Amygdala (tissue), 56 donors: ENCODE measurements around the gene PPP2R5C.

ENCODE experiments used
- DNase-seq, 56 donors: peaks; one replicate each; lab custom pipeline; 2025; lab: John Stamatoyannopoulos, UW

Gene PPP2R5C

DNA sequence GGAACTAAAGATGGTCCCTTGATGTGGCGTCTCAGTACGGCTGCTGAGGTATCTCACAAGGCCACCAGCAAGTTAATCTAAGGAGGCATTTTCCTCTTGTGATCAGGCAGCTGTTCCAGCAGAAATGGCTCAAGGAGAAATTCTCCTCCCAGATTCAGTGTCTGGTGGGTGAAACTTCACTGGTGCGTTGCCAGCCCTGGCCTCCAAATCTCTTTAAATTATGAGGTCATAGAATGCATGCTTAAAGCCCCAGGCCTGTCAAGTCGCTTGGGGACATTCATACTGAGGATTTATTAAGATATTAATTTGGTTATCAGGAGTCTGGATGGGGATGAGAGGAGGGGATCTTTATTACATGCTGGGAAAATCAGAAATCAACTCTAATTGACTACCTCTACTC lies 72.9 kb downstream of the PPP2R5C start:
- DNase-seq: no peak

DNA sequence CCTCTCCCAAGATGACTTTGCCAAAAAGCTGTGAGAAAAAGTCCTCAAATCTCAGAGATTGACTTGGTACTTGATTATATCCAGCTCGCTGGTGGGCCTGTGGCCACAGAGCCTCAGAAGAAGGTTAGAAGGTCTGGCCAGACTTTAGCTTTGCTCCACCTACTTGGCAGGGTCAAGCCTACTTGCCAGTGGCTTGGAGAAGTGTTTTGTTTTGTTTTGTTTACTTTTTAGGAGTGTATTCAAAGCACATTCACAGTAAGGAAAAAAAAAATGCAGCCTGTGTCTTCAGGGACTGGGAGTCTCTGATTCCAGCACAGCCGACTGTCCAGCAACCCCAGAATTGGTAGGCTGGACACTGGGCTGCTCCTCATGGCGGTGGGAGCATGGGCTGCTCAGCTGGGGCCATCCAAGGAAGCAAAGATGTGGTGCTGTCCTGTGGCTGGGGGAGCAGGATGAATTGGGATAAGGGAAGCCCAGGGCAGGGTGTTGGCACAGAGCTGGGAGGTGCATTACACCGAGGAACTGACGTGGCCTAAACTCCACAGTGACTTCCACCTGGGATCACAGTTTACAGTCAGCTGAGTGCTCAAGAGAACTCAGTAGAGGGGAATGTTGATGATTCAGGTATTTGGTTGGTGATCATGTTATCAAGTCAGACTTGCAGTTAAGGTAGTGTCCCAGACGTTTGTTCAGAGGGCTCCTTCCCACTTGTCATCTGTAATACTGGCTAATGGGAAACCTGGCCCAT lies 73.5 kb downstream of the PPP2R5C start:
- DNase-seq: peak in 5 of 56 donors; percentile 14 to 55 (median 33)

DNA sequence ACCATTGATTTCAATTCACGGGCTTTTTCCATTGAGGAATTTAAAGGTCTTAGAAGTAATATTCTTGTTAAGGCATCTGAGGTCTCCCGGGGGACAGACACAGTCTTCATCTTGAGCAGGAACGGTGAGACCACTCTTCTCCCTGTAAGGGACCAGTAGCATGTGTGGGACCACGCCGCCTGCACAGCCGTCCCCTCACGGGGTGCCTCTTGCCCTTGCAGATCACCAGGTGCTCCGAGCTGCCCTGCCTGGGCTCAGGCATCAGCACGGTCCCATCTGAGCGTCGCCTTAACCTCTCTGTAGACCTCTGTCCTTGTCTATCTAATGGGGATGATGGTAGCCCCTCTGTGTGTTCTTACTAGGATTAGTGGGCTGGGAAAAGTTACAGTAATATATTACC lies 74.1 kb downstream of the PPP2R5C start:
- DNase-seq: no peak

DNA sequence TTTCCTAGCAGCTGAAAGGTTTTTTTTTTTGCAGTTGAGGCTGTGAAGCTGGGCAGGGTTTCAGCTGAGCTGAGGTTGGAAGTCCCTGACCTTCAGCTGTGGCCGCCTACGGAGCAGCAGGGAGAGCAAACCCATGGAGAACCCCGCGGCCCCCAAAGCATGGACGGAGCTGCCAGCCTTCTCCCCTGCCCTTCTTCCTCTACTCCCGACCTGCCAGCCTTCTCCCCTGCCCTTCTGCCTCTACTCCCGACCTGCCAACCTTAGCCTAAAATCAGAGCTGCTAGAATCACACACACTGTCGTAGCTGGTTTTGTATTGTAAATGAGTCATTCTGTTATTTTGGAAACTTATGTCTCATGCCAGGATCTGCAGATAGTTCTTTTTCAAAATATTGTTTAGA lies 74.6 kb downstream of the PPP2R5C start:
- no peak for DNase-seq

DNA sequence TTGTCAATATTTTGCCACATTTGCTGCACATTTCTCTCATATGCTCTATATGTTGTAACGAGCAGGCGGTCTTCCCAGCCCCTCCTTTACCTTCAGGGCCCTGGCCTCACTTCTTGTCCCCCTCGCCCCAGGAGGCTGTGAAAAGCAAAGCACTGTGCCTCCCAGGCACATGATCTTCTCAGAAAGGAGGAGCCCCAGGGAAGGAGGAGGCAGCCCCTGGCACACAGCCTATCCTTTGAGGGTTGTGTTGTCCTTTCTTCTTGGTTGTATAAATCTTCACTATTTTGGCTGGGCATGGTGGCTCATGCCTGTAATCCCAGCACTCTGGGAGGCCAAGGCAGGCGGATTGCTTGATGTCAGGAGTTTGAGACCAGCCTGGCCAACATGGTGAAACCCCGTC lies 77.0 kb downstream of the PPP2R5C start:
- no peak for DNase-seq

DNA sequence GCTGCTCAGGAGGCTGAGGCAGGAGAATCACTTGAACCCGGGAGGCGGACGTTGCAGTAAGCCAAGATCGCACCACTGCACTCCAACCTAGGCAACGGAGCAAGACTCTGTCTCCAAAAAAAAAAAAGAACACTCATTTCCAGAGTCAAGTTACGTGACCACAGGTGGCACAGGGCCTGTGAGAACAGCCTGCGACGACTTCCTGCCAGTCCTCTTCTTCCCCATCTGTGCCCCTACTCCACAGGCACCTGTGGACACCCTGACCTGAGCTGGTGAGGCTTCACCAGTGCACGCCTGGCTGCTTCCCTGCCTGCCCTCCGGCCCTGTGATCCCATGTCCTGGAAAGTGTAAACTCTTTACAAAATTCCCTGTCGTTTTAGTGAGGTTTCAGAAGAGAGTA lies 77.7 kb downstream of the PPP2R5C start:
- no peak for DNase-seq

DNA sequence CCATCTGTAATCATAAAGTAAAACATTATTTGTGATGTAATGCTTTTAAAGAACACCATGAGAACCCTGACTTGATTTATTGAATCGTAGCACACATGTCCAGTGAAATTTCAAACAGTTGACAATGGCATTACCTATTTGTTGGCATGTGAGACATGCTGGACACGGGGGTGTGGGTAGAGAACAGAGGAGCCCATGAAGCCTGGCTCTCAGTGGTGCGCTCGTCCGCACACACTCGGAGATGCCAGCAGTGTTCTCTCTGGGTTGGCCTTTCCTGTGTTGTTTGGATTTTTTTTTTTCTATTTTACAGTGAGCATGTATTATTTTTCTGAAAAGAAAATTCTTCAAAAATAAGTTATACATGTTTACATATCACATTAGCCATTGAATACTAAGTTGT lies 78.2 kb downstream of the PPP2R5C start:
- no peak for DNase-seq

DNA sequence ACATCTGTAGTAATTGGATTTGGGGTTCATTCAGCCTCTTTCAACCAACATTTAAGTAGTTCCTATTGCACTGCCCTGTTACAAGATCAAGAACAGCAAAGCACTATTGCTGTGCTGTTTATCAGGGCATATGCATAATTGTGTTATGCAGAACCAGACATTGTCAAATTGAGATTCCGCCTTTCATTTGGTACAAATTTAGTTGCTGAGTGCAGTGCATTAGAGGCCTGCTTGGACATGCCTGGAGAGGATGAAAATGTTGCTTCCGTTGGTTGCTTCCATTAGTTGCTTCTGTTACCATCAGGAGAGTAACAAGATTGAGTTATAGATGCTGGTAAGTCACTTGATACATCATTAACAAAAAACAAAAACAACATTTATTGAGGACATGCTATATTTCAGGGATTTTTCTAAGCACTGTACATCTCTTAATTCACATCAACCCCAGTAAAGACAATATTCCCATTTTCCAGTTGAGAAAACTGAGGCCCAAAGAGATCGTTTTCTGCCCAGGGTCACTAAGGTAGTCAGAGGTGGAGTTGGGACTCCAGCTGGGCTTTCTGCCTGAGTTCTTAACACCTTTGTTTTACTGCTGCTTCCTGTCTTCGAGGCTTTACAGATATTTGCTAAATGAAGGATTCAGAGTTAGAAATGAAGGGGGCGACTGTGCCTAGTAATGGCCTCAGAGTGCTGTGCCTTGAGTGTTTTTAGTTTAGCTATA lies 79.3 kb downstream of the PPP2R5C start:
- DNase-seq: no peak

DNA sequence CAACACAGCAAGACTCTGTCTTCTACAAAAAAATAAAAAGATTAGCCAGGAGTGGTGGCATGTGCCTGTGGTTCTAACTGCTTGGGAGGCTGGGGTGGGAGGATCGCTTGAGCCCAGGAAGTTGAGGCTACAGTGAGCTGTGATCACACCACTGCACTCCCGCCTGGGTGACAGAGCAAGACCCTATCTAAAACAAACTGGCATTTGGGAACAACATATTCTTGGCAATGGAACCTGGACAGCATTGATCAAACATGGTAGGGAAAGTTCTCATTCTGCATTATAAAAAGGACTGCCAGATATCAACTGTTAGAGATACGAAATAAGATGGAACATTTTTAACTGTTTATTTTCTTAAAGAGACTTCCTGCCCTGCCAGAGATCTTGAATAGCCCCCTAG lies 81.5 kb downstream of the PPP2R5C start:
- no peak for DNase-seq

DNA sequence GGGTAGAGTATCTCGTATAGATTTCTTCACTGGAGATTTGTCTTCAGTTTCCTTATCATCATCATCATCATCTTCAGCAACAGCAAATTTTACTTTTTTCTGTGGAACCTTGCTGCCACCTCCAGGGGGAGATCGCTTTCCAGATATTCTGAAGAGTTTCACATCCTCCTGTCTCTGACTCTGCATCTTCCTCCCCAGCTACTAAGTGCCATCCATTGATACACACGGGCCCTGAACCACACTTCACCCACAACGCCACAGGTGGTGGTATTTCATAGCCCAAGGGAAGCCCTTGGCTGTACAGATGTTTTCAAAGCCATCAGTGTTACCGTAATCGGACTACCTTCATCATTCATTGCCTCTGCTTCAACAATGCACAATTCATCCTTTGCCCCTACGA lies 82.2 kb downstream of the PPP2R5C start:
- peak in 1 of 56 donors; percentile 36 for DNase-seq

DNA sequence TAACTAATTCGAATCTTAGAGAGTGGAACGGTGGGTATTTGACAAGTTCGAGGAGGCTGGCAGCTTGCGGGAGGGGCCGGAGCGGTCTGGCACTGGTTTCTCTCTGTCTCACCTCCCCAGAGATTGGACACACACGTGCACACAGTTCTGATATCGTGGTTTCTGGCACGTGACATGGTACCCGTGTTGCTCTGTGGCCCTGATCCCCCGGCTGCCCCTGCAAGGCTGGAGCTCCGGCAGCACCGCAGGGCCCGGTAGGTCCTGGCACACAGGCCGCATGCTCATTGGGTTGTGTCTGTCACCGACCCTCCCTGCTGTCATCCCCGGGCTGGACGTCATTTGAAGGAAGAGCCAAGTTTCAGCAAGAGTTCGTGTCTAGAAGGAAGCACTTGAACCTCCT lies 82.7 kb downstream of the PPP2R5C start:
- no peak for DNase-seq

DNA sequence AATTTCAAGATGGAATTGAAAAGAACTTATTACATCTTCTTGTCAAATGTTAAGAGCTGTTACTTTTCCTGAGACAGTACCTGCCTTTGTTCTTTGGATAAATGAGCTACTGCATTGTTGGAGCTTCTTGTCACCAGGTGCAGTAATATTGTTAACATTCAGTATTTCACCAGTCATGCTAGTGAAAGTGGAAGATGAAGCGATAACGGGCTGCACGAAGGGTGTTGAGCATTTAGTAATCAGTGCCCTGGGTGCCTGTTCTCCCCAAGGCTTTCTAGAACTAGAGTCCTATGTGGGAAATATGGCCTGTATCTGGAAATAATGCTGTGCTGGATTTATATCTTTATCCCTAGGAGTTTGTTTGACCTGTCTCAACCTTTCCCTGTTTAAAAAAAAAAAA lies 83.2 kb downstream of the PPP2R5C start:
- DNase-seq: no peak

DNA sequence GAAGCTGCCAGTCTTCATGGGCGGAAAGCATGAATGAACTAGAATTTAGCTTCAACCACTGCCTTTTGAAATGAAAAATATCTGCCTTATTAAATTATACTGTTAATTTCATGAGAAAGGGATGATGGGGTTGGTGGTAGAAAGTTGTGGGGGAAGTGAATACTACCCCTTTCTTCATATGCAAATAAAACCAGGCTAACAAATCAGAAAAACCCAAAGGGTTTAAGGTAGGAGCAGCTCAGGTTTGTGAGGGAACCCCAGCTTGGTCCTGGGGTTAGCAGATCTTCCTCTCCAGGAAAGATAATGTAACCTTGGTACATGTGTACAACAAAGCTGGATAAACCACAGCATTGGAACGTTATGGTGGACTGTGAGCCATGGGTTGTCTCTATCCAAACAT lies 84.0 kb downstream of the PPP2R5C start:
- no peak for DNase-seq

DNA sequence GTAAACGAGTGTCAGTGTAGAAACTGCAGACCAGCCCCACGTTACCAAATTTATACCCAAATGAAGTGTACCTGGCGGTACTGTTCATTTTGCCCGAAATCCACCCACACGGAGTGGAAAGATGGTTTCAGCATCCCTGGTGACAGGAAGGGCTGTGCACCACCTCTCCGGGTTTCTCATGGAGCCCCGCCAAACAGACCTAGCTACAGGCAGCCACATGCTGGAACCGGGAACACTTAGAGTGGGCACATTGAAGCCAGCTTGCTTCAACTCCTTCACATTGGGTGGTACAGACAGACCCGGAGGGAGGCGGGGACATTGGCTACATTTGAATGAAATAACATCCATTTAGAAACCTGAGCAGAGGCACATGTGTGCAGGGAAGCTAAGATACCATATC lies 84.4 kb downstream of the PPP2R5C start:
- no peak for DNase-seq

DNA sequence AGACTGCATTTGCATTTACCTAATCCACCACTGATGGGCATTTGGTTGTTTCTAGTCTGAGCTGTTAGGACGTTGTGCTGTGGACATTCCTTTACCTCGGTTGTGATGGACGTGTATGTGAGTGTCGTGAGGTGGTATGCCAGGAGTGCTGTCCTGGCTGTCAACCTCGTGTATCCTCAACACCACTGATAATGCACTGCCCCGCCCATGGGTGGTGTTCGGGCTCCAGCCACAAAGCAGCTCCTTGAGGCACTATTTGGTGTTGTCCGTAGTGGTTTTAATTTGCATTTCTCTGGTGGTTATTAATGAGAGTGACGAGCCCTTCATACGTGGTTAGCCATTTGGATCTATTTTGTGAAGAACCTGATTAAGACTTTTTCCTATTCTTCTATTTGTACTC lies 87.6 kb downstream of the PPP2R5C start:
- no peak for DNase-seq

DNA sequence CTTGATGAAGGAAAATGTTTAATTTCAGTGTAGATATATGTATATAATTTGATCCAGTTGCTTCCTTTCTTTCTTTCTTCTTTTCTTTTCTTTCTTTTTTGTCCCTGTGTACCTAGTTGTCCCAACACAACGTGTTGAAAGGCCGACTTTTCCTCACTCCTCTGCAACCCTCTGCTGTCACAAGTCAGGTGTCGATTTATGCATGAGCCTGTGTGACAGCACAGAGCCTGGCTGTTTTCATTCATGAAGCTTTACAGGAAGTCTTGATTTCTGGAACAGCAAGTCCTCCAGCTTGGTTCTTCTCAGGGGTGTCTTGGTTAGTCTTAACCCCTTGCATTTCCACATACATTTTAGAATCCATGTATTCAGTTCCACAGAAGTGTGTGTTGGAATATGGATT lies 88.1 kb downstream of the PPP2R5C start:
- DNase-seq: no peak

DNA sequence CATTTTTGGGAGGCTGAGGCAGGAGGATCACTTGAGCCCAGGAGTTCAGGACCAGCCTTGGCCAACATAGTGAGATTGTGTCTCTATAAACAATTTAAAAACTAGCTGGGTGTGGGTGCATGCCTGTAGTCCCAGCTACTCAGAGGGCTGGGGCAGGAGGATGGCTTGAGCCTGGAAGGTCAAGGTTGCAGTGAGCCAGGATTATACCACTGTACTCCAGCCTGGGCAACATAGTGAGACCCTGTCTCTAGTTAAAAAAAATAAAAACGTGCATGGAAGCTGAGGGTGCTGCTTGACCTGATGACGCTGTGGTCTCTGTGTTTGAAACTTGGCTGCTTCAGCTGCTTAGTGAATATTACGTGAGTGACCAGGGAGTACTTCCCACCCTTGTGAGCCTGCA lies 89.7 kb downstream of the PPP2R5C start:
- DNase-seq: no peak

DNA sequence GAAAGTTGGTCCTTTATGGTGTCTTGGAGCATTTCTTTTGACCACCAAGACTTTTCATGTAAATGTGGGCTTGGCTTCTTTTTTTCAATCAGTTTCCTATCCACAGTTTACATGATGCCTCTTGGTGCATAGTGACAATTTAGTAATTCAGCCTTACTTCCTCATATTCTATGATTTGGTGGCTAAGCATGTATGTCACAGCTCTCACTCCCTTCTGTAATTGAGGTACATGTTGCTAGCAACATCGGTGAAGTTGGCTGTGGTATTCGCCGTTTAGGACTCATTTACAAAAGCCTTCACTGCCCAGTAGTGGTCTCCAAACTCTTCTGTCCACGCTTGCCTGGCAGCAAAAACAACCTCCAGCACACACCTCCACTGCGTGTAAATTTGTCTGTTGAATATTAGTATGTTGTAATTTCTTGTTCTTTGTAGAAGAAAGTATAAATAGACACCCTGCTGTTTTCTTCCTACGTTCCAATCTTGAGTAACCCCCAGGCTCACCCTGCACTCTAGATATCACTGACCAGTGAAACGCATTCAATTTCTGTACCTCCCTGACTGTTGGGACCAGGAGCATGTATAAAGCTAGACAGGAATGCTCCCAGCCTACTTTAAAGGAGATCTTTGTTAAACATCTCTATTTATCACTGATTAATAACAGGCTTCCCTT lies 90.4 kb downstream of the PPP2R5C start:
- DNase-seq: no peak

DNA sequence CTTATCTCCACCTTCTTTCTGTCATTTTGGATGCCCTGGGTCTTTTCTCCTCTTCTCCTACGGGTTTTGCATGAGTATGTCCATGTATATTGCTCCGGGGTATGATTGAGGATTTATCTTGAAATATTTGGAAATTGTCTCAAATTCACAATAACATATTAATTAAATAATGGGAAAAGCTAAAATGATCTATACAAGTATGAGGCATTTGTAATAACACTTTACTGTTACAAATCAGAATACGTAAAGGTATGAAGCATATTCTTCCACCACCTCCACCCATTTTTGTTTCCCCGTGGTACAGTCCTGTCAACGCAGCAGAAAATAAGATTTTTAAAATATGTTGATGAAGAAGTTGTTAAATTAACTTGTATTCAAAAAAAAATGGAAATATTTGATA lies 91.3 kb downstream of the PPP2R5C start:
- DNase-seq: no peak

DNA sequence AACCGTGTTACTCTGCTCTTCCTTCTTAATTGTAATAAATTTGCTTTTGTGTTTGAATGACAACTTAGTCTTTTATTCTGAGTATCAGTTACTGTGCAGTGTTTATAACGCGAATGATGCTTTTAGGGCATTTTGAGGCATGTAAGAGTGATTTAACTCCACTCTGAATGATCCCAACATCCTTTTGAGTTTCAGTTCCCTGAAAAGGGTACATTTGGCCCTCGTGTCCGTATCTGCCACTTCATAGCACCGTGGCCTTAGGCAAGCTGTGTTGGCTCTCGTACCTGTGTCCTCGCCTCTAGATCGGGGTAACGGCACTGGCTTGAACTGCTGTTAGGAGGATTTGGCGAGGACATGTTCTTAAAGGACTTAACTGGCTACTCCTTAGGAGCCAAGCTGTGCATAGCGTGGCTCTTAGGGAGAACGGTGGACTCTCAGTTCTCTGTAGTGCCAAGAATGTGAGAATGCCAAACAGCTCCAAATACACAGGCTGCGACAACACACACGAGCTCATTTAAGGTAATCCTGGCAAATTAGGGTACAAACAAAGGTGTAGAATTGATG lies 92.0 kb downstream of the PPP2R5C start:
- no peak for DNase-seq

DNA sequence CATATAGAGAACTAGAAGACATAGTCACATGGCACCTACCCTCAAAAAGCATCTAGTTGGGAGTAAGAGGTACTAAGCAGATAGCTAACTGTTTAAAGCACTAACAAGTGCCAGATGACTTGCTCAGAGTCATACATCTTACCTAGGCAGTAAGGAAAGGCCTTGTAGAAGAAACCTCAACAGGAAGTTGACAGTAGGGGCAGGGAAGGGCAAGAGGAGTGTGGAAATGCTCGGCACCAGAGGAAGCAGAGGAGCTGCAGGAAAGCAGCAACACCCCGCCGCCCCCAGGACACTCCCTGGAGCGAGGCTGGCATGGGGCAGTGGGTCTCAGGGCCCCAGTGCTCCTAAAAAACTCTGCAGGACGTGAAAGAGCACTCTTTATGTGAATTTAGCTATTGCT lies 92.9 kb downstream of the PPP2R5C start:
- no peak for DNase-seq

DNA sequence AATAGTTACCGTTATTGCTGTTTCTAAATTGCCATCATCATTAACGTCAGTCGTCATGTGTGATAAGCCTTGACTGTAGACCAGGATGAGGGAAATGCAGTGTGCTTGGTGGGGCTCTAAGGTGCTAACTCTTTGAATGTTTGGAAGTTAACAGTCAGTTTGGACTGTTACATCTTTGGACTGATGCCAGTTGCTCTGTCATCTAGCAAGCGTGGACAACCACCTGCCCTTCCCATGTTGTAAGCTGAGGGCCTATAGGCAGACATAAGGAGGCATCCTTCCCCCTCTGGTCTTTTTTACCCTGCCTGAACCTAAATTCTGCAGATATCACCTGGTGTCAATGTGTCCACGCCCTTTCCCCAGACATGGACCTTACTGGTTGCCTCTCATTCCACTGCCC lies 94.4 kb downstream of the PPP2R5C start:
- DNase-seq: no peak
